PFSK-1 (cell line): ENCODE results near the gene ZNF525.

Experiments used
- POLR2AphosphoS5 ChIP-seq: IDR thresholded peaks from 2 replicates; pipeline ENCODE4 v1.6.1; 2012; ENCODE audit warnings: low read depth, mild to moderate bottlenecking, control low read depth, low read length, moderate library complexity
- REST ChIP-seq, 2 experiments: IDR thresholded peaks; 2 replicates each; pipeline versions ENCODE4 v1.6.1 to v1.8.0; 2011 to 2012; ENCODE audit warnings: low read depth in 2 of 2, low read length in 2 of 2, control low read depth in 1 of 2, inconsistent platforms in 1 of 2, mild to moderate bottlenecking in 1 of 2, moderate library complexity in 1 of 2; ENCODE audit not compliant: insufficient read depth in 1 of 2
- SIN3A ChIP-seq: IDR thresholded peaks from 2 replicates; pipeline ENCODE4 v1.6.1; 2012; ENCODE audit warnings: mild to moderate bottlenecking, low read length, moderate library complexity, borderline replicate concordance; ENCODE audit not compliant: insufficient read depth
- TAF1 ChIP-seq: IDR thresholded peaks from 2 replicates; pipeline ENCODE4 v1.6.1; 2012; ENCODE audit warnings: low read length, control low read depth, borderline replicate concordance; ENCODE audit not compliant: insufficient read depth

DNA sequence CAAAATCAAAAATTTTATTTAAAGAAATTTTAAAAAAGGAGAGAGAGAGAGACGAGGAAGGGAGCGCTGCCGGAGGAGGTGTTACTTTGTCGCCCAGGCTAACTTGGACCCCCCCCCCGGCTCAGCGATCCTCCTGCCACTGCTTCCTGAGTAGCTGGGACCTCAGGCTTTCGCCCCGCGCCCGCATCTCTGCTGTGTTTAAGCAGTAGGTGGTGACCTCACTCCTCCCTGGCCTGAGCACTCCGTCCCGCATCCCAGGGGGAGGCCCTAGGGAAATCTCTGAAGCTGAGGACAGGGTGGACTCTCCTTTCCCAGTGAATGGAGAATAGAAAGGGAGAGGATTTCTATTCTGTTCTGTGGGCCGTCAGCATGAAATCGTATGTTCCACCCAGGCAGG is 32.4 kb upstream of the ZNF525 start:
- TF ChIP-seq POLR2AphosphoS5 = no peak
- no peak for TF ChIP-seq SIN3A
- no peak for TF ChIP-seq TAF1
- no peak for TF ChIP-seq REST (IDR thresholded peaks at IDR 0.05; ENCODE audit: insufficient read depth in 1 of 2, low read depth in 2 of 2, low read length in 2 of 2)
